Adrenal gland (tissue), 19 donors: ENCODE measurements around the gene ACTR3. TPM values are rescaled to one million over a fixed set of nuclear protein-coding genes. Genes with fewer than 3 reads are reported as not detected.
A peak's percentile ranks its signal among the peaks of the same experiment; 100 is the strongest.

Source experiments
- DNase-seq, 7 donors: peaks; one replicate each; pipeline ENCODE4 v3.0.0-alpha.2; 2019 to 2020
- H3K27ac ChIP-seq, 5 donors: fragments of 200-600 bp; sonication (generic) in 4 of 5; 1 replicate in 3 of 5; 2 replicates in 2 of 5; pipeline versions ENCODE4 v1.5.1 to v1.8.0; 2016 to 2020; ENCODE audit warnings: mild to moderate bottlenecking in 1 of 5
- H3K27me3 ChIP-seq: fragments of 200-600 bp; 2 replicates; pipeline ENCODE4 v1.8.0; 2021
- H3K36me3 ChIP-seq, 2 donors: fragments of 200-600 bp; replicated peaks in 1 of 2; 1 replicate in 1 of 2; 2 replicates in 1 of 2; pipeline versions ENCODE4 v1.5.1 to v1.8.0; 2018 to 2022
- H3K4me1 ChIP-seq, 2 donors: fragments of 200-600 bp; replicated peaks in 1 of 2; 1 replicate in 1 of 2; 2 replicates in 1 of 2; pipeline versions ENCODE4 v1.5.1 to v1.8.0; 2018 to 2021
- H3K4me3 ChIP-seq, 4 donors: fragments of 200-600 bp; sonication (generic) in 3 of 4; one replicate each; pipeline ENCODE4 v1.5.1; 2016 to 2018
- H3K9me3 ChIP-seq, 3 donors: fragments of 200-600 bp; sonication (generic) in 1 of 3; replicated peaks in 1 of 3; 1 replicate in 2 of 3; 2 replicates in 1 of 3; pipeline versions ENCODE4 v1.5.1 to v1.8.0; 2016 to 2021
- CTCF ChIP-seq, 6 experiments: fragments of 450-650 bp in 4 of 6; fragments of 200-600 bp in 2 of 6; sonication (generic) in 1 of 6; IDR thresholded peaks; 1 replicate in 5 of 6; 2 replicates in 1 of 6; pipeline versions ENCODE4 v1.5.1 to v1.8.0; 2016 to 2021; ENCODE audit warnings: antibody characterized with exemption in 6 of 6, mild to moderate bottlenecking in 2 of 6, moderate library complexity in 1 of 6
- POLR2A ChIP-seq, 2 donors: fragments of 450-650 bp; IDR thresholded peaks; one replicate each; pipeline ENCODE4 v1.6.1; 2017; ENCODE audit warnings: antibody characterized with exemption in 2 of 2, mild to moderate bottlenecking in 2 of 2, moderate library complexity in 1 of 2
- WGBS, 4 donors: extraction: QIAGEN DNeasy Blood & Tissue Kit in 2 of 4; methylation state at CpG; one replicate each; pipeline versions ENCODE4 v1.1.5 to v1.1.7; 2013 to 2017; 5-methylcytosine and 5-hydroxymethylcytosine counted together
- intact Hi-C, 2 donors: fragments of 100-400 bp; cut with DNase I; formaldehyde crosslinking; loops; one replicate each; pipeline versions ENCODE4 v1.14.1 to v1.15.0; 2022 to 2023
- long read RNA-seq, 10 donors: library from polyadenylated mRNA in 3 of 10; unstranded in 2 of 10; stranded (forward) in 1 of 10; transcript quantifications; one replicate each; pipeline ENCODE4 v2.0.0 and lab custom pipeline, GENCODE V29; 2021 to 2026
- polyA plus RNA-seq, 3 donors: library from polyadenylated mRNA; stranded (reverse); fragments of 200-250 nt in 2 of 3; fragments of 350-450 nt in 1 of 3; fragmentation: Illumina TruSeq in 1 of 3; extraction: RNeasy Lipid Tissue Mini Kit (QIAGEN cat#74804) in 1 of 3; gene quantifications; one replicate each; pipeline ENCODE4 v1.2.3, GENCODE V29; 2013 to 2014
- total RNA-seq, 9 donors: library from RNA; depleted of rRNA in 4 of 9; stranded (reverse); fragments of >200 nt in 4 of 9; fragments of 120-200 nt in 1 of 9; fragmentation: NEBNext Ultra II Directional in 1 of 9; extraction: Animal tissue kit (Norgen Biotek cat#: 25700) in 1 of 9; gene quantifications; one replicate each; pipeline versions ENCODE4 v1.1.0 to v1.2.4, GENCODE V29; 2013 to 2023
- donor health status: healthy with polysubstance abuse.
- donor health status: Bipolar disorder and iron deficiency.
- donor health status: DM: yes; HTN: yes; CAD: no.
- donor health status: DM: no; HTN: no; CAD: no.
- donor health status: DM: no; HTN: no; CAD: no.
- donor health status: DM: yes; HTN: yes; CAD: no.

The ACTR3 gene
- total RNA-seq (100 to 1,000 TPM; 103 to 530 (median 232) TPM), polyA plus RNA-seq (100 to 1,000 TPM in 1 of 3 donors, 10 to 100 TPM in 2; 28.1 to 227 (median 30.7) TPM)
- long read RNA-seq, donor 1, full-length matches to known transcripts = 53 of 106 reads
- long read RNA-seq, donor 1, partial matches to known transcripts = 53 of 106 reads
- long read RNA-seq, donor 1, other reads (novel, unspliced or antisense) = 0 of 106 reads
- long read RNA-seq, donor 2, full-length matches to known transcripts = 30 of 60 reads
- long read RNA-seq, donor 2, partial matches to known transcripts = 30 of 60 reads
- long read RNA-seq, donor 2, other reads (novel, unspliced or antisense) = 0 of 60 reads
- long read RNA-seq, donor 3, full-length matches to known transcripts = 41 of 78 reads
- long read RNA-seq, donor 3, partial matches to known transcripts = 37 of 78 reads
- long read RNA-seq, donor 3, other reads (novel, unspliced or antisense) = 0 of 78 reads
- long read RNA-seq, donor 4, full-length matches to known transcripts = 126 of 142 reads
- long read RNA-seq, donor 4, partial matches to known transcripts = 12 of 142 reads
- long read RNA-seq, donor 4, other reads (novel, unspliced or antisense) = 4 of 142 reads
- long read RNA-seq, donor 5, full-length matches to known transcripts = 455 of 479 reads
- long read RNA-seq, donor 5, partial matches to known transcripts = 5 of 479 reads
- long read RNA-seq, donor 5, other reads (novel, unspliced or antisense) = 19 of 479 reads
- long read RNA-seq, donor 6, full-length matches to known transcripts = 93 of 100 reads
- long read RNA-seq, donor 6, partial matches to known transcripts = 5 of 100 reads
- long read RNA-seq, donor 6, other reads (novel, unspliced or antisense) = 2 of 100 reads
- long read RNA-seq, donor 7, full-length matches to known transcripts = 20 of 36 reads
- long read RNA-seq, donor 7, partial matches to known transcripts = 16 of 36 reads
- long read RNA-seq, donor 7, other reads (novel, unspliced or antisense) = 0 of 36 reads
- long read RNA-seq, donor 8, full-length matches to known transcripts = 63 of 105 reads
- long read RNA-seq, donor 8, partial matches to known transcripts = 42 of 105 reads
- long read RNA-seq, donor 8, other reads (novel, unspliced or antisense) = 0 of 105 reads
- long read RNA-seq, donor 9, full-length matches to known transcripts = 34 of 64 reads
- long read RNA-seq, donor 9, partial matches to known transcripts = 30 of 64 reads
- long read RNA-seq, donor 9, other reads (novel, unspliced or antisense) = 0 of 64 reads
- long read RNA-seq, donor 10, full-length matches to known transcripts = 29 of 37 reads
- long read RNA-seq, donor 10, partial matches to known transcripts = 8 of 37 reads
- long read RNA-seq, donor 10, other reads (novel, unspliced or antisense) = 0 of 37 reads

DNA sequence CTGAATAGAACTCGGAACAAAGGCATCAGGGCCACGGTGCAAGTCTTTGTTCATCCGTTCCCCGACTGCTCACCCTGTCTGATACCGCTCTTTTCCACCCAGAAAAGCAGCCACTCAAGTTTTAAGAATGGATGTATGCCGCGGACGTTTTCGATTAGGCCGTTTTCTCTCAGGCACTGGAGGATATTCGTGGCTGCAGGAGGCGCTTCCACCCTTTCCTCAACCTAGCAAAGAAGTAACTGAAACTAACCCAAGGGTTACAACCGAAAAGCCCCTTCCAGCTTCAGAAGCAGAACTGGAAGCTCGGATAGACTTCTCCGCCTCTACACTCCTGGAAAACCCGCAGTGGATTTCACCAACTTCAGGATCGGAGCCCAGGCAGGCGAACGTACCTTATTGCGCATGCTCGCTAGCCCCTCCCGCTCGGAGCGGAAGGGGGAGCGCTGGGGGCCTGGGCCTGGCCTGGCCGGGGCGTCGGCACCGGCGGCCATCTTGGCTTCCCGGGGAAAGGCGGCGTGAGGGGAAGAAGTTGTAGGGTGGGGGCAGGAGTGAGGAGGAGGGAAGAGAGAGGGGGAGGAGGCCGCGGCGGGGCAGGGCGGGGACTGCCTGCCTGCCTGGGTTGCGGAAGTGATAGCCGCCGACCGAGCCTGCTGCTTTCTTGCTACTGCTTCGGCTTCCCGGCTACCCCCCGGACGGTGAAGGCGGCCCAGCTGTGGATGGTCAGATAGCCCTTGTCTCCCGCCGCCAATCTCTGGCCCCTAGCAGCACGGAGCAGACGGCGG is at the start of gene ACTR3:
Gene ACTR3 (plus strand): TSS at position 619 of the 782 bp plus-strand sequence. CDS start 191 bp downstream, outside the sequence.
- TF ChIP-seq POLR2A (IDR thresholded peaks at IDR 0.05) (peak; percentile 92 to 97), CTCF (IDR thresholded peaks at IDR 0.05) (no peak)
- 0 to 1% (median 0%) methylated on average over 23 to 51 of the region's 51 CpGs for WGBS, 4 donors
- intact Hi-C loops = loop anchor here in 1 of 2 donors (10.0 kb wide), 1 partner anchor 135 kb away; the partner anchor contains the start of gene SLC35F5
- DNase-seq = peak; percentile 98 to 99 (median 98)
- Histone ChIP-seq H3K4me3 (peak within 1 kb of the TSS; percentile 80 to 97 (median 94)), H3K36me3 (no peaks in the 10 kb centered on the region), H3K9me3 (no peaks in the 10 kb centered on the region), H3K27me3 (no peaks in the 10 kb centered on the region), H3K4me1 (peaks cover 30 to 70% of the 10 kb centered on the region in 2 donors), H3K27ac (peak within 1 kb of the TSS; percentile 80 to 99 (median 97))

GRCh38 chr2:113840518-113840917 is 49.4 kb upstream of the ACTR3 start:
- intact Hi-C loops = no loop called here
- WGBS, 4 donors = 86 to 94% (median 90%) methylated on average over 7 of the region's 7 CpGs

More at GRCh38 chr2:113840518-113840917, 49.4 kb upstream of the ACTR3 start:
- DNase-seq = no peak
- Histone ChIP-seq H3K27ac (no peak overlapping the region), H3K36me3 (no peaks in the 10 kb centered on the region), H3K27me3 (no peaks in the 10 kb centered on the region), H3K9me3 (no peaks in the 10 kb centered on the region), H3K4me3 (no peak overlapping the region), H3K4me1 (no peaks in the 10 kb centered on the region)
- TF ChIP-seq CTCF (IDR thresholded peaks at IDR 0.05) (no peak), POLR2A (IDR thresholded peaks at IDR 0.05) (no peak)
